ENCODE results near the gene RBP2.

GRCh38 chr3:139418144-139418543, 58.2 kb downstream of the RBP2 start:
- TF ChIP-seq CTCF (IDR thresholded peaks at IDR 0.05 in 4 of 5, conservative IDR thresholded peaks at IDR 0.05 in 1 of 5), result no peak
- no peak for TF ChIP-seq POLR2A (IDR thresholded peaks at IDR 0.05)

Data from gastrocnemius medialis (tissue), 4 donors.